PC-3 (cell line): Measurements from ENCODE around the gene ALAS2. TPM values are rescaled to one million over a fixed set of nuclear protein-coding genes. Genes with fewer than 3 reads are reported as not detected.
"Not testable (repeated sequence)": the region's sequence is repeated elsewhere in the genome, so short reads cannot be mapped to it uniquely, and the experiment has no call there.

ENCODE experiments used
- ATAC-seq: fragments of 200-7000 bp; cut with Tn5 transposase; 2 replicates; pipeline ENCODE4 v1.9.1; 2020; ENCODE audit warnings: mild to moderate bottlenecking, moderate library complexity
- BruUV-seq: library from RNA; stranded (reverse); fragments of 400-500 nt; replicated peaks from 2 replicates; lab custom pipeline; 2021; lab: Mats Ljungman, UMichigan
- CTCF ChIA-PET: fragments of 300-600 bp; sonication (Branson Sonifier 250); formaldehyde crosslinking; loops from one replicate; lab custom pipeline; 2022; ENCODE audit warnings: antibody characterized with exemption; lab: Charles Lee
- POLR2A ChIA-PET: fragments of 300-600 bp; sonication (Branson Sonifier 250); formaldehyde crosslinking; loops from one replicate; lab custom pipeline; 2022; ENCODE audit warnings: antibody characterized with exemption; ENCODE audit not compliant: unreplicated experiment; lab: Charles Lee
- DNase-seq: peaks from one replicate; pipeline ENCODE4 v3.0.0-alpha.2; 2015
- H2AFZ ChIP-seq: fragments of 300-600 bp; sonication (generic); 2 replicates; pipeline ENCODE4 v1.6.0; 2016; ENCODE audit warnings: antibody characterized with exemption, low read length
- H3F3A ChIP-seq: fragments of 300-600 bp; sonication (generic); one replicate; pipeline ENCODE4 v1.6.0; 2017; ENCODE audit warnings: antibody characterized with exemption, low read length, control low read depth, mild to moderate bottlenecking; ENCODE audit not compliant: unreplicated experiment
- H3K27ac ChIP-seq: fragments of 300-600 bp; sonication (generic); 2 replicates; pipeline ENCODE4 v1.5.1; 2016; ENCODE audit warnings: mild to moderate bottlenecking, low read length
- H3K27me3 ChIP-seq: fragments of 300-600 bp; sonication (generic); 2 replicates; pipeline ENCODE4 v1.6.1; 2016; ENCODE audit warnings: low read length, mixed read lengths
- H3K36me3 ChIP-seq: fragments of 300-600 bp; sonication (generic); 2 replicates; pipeline ENCODE4 v1.6.1; 2016; ENCODE audit warnings: low read depth, mixed run types, low read length, mixed read lengths
- H3K4me1 ChIP-seq: fragments of 300-600 bp; sonication (generic); 2 replicates; pipeline ENCODE4 v1.5.1; 2016; ENCODE audit warnings: low read length; ENCODE audit not compliant: insufficient read depth
- H3K4me2 ChIP-seq: fragments of 300-600 bp; sonication (generic); 2 replicates; pipeline ENCODE4 v1.6.0; 2016; ENCODE audit warnings: low read length
- H3K4me3 ChIP-seq: fragments of 300-600 bp; sonication (generic); 2 replicates; pipeline ENCODE4 v1.5.1; 2016; ENCODE audit warnings: mild to moderate bottlenecking, low read length, mixed read lengths
- H3K79me2 ChIP-seq: fragments of 300-600 bp; sonication (generic); 2 replicates; pipeline ENCODE4 v1.6.1; 2017; ENCODE audit warnings: low read length, mixed read lengths
- H3K9ac ChIP-seq: fragments of 300-600 bp; sonication (generic); 2 replicates; pipeline ENCODE4 v1.6.0; 2016; ENCODE audit warnings: mild to moderate bottlenecking, low read length
- H3K9me2 ChIP-seq: fragments of 300-600 bp; sonication (generic); replicated peaks from 2 replicates; pipeline ENCODE4 v1.6.1; 2016; ENCODE audit warnings: mixed run types, low read length, mixed read lengths
- H3K9me3 ChIP-seq: fragments of 300-600 bp; sonication (generic); 2 replicates; pipeline ENCODE4 v1.6.1; 2016; ENCODE audit warnings: low read length, mixed read lengths
- H4K20me1 ChIP-seq: fragments of 300-600 bp; sonication (generic); 2 replicates; pipeline ENCODE4 v1.6.1; 2016; ENCODE audit warnings: low read length, mixed read lengths
- CTCF ChIP-seq: fragments of 300-600 bp; sonication (generic); conservative IDR thresholded peaks from 2 replicates; pipeline ENCODE4 v1.5.1; 2017; ENCODE audit warnings: antibody characterized with exemption, low read depth, mild to moderate bottlenecking, low read length
- EZH2 ChIP-seq: fragments of 300-600 bp; sonication (generic); IDR thresholded peaks from one replicate; pipeline ENCODE4 v1.6.1; 2017; ENCODE audit warnings: antibody characterized with exemption, mild to moderate bottlenecking, low read length; ENCODE audit not compliant: unreplicated experiment
- EZH2phosphoT487 ChIP-seq: fragments of 300-600 bp; sonication (generic); IDR thresholded peaks from 2 replicates; pipeline ENCODE4 v1.6.1; 2018; ENCODE audit warnings: mild to moderate bottlenecking, antibody characterized with exemption, low read length, borderline replicate concordance
- intact Hi-C: fragments of 100-400 bp; cut with micrococcal nuclease; formaldehyde crosslinking; loops from 2 replicates; pipeline ENCODE4 v1.9.0; 2023
- total RNA-seq: library from RNA; depleted of rRNA; stranded (reverse); fragments of >200 nt; gene quantifications from 2 replicates; pipeline ENCODE4 v1.2.3, GENCODE V29; 2014

The ALAS2 gene
- total RNA-seq, 1 experiment from 2014 or later, result not detected

- peak overlapping the region; percentile 31; the same call in 1 of the 2 replicates for H3K4me2 ChIP-seq
- H3K9me2 ChIP-seq, result no peaks in the 10 kb centered on the region
- BruUV-seq, result no TSS peak
- H3K9me3 ChIP-seq, result no peaks in the 10 kb centered on the region
- no peaks in the 10 kb centered on the region for H3K36me3 ChIP-seq
- ChIA-PET CTCF (interaction anchor here (1.1 kb wide), 1 partner anchor 418 kb away, joined by 4 read pairs; no protein-coding TSS in a partner anchor), POLR2A (no interaction called here)
- DNase-seq (peak; percentile 10), ATAC-seq (peak; percentile 29; the same call in 1 of the 2 replicates)
- H3K4me1 ChIP-seq, result 0 out of 2 replicates have a peak, but pooled peaks cover 8% of the 10 kb centered on the region
- no peak overlapping the region for H3K4me3 ChIP-seq
- no peak overlapping the region for H3K27ac ChIP-seq
- H3K9ac ChIP-seq, result no peak overlapping the region
- intact Hi-C loops, result loop anchor here (1.0 to 10.0 kb wide), 4 partner anchors 79 to 810 kb away; no protein-coding TSS in a partner anchor
- H3F3A ChIP-seq, result no peaks in the 10 kb centered on the region
- H3K79me2 ChIP-seq, result no peaks in the 10 kb centered on the region
- no peaks in the 10 kb centered on the region for H4K20me1 ChIP-seq
- no peaks in the 10 kb centered on the region for H3K27me3 ChIP-seq
- H2AFZ ChIP-seq, result 0 out of 2 replicates have a peak overlapping the region, but pooled peaks have one; percentile 24
- TF ChIP-seq EZH2phosphoT487, result no peak
- no peak for TF ChIP-seq EZH2
- TF ChIP-seq CTCF, result no peak
Measured at GRCh38 chrX:55056820-55057674, 26.3 kb upstream of the ALAS2 start.

- ATAC-seq, DNase-seq, H3K9me2 ChIP-seq, H3K4me3 ChIP-seq, H3K36me3 ChIP-seq, H2AFZ ChIP-seq, H4K20me1 ChIP-seq, POLR2A ChIA-PET, H3K79me2 ChIP-seq, CTCF ChIA-PET, H3K27me3 ChIP-seq, BruUV-seq, H3K9ac ChIP-seq, H3K27ac ChIP-seq, H3K9me3 ChIP-seq, H3F3A ChIP-seq, H3K4me1 ChIP-seq, H3K4me2 ChIP-seq: not testable (repeated sequence)
- intact Hi-C loops, result loop anchor here (10.0 kb wide), 1 partner anchor 406 kb away; no protein-coding TSS in a partner anchor
Measured at GRCh38 chrX:55050599-55050998, 19.8 kb upstream of the ALAS2 start.

- POLR2A ChIA-PET, result no interaction called here
- Histone ChIP-seq H2AFZ (no peak overlapping the region), H3K4me3 (no peak overlapping the region), H4K20me1 (no peaks in the 10 kb centered on the region), H3K9me3 (no peaks in the 10 kb centered on the region), H3K9me2 (no peaks in the 10 kb centered on the region), H3K27me3 (no peaks in the 10 kb centered on the region), H3K36me3 (no peaks in the 10 kb centered on the region), H3K9ac (no peak overlapping the region), H3K4me1 (peaks cover 11% of the 10 kb centered on the region; the same call in 1 of the 2 replicates), H3K79me2 (no peaks in the 10 kb centered on the region), H3K4me2 (no peak overlapping the region), H3K27ac (no peak overlapping the region), H3F3A (no peaks in the 10 kb centered on the region)
- intact Hi-C loops, result no loop called here
- no peak for TF ChIP-seq EZH2phosphoT487
- no peak for TF ChIP-seq EZH2
- TF ChIP-seq CTCF, result no peak
- ATAC-seq (no peak), DNase-seq (no peak)
- no TSS peak for BruUV-seq
- CTCF ChIA-PET, result no interaction called here
Measured at GRCh38 chrX:55041514-55041913, 10.7 kb upstream of the ALAS2 start.
